Inflammatory macrophage treated with lipopolysaccharide for 4 hours (primary cell): ENCODE results near the gene GIT1.

Source experiments
- DNase-seq: peaks from one replicate; pipeline ENCODE4 v3.0.0-alpha.2; 2020

Gene GIT1

GRCh38 chr17:29578626-29579485 is 10.6 kb downstream of the GIT1 start:
- no peak for DNase-seq

GRCh38 chr17:29577385-29578211 is 11.8 kb downstream of the GIT1 start:
- DNase-seq: no peak

GRCh38 chr17:29577001-29577370 is 12.5 kb downstream of the GIT1 start:
- no peak for DNase-seq

- no peak for DNase-seq
Measured at GRCh38 chr17:29576214-29577000, 13.0 kb downstream of the GIT1 start.

- no peak for DNase-seq
Measured at GRCh38 chr17:29575511-29576213, 13.8 kb downstream of the GIT1 start.

GRCh38 chr17:29574732-29575510 is 14.5 kb downstream of the GIT1 start:
- DNase-seq: no peak

GRCh38 chr17:29573871-29574731 is 15.3 kb downstream of the GIT1 start:
- no peak for DNase-seq

GRCh38 chr17:29573558-29573869 is 15.9 kb downstream of the GIT1 start:
- DNase-seq: no peak

- peak; percentile 62 for DNase-seq
Measured at GRCh38 chr17:29572691-29573557, 16.5 kb downstream of the GIT1 start.

- no peak for DNase-seq
Measured at GRCh38 chr17:29571883-29572681, 17.4 kb downstream of the GIT1 start.

GRCh38 chr17:29571486-29571882 is 18.0 kb downstream of the GIT1 start:
- no peak for DNase-seq

- no peak for DNase-seq
Measured at GRCh38 chr17:29570521-29570920, 18.9 kb downstream of the GIT1 start.

GRCh38 chr17:29569245-29569950 is 20.1 kb downstream of the GIT1 start:
- no peak for DNase-seq

- DNase-seq: peak; percentile 54
Measured at GRCh38 chr17:29568331-29569244, 20.9 kb downstream of the GIT1 start, which contains the start of gene TP53I13. Gene TP53I13 (plus strand): TSS chr17:29568701. CDS start chr17:29568759, 58 bp downstream.

- peak; percentile 54 for DNase-seq
Measured at GRCh38 chr17:29567554-29568330, 21.7 kb downstream of the GIT1 start.

GRCh38 chr17:29567304-29567553 is 22.2 kb downstream of the GIT1 start:
- no peak for DNase-seq
